GM12892 (cell line): ENCODE measurements around the gene PRLR.
A peak's percentile ranks its signal among the peaks of the same experiment; 100 is the strongest.

Source experiments
- DNase-seq: peaks from one replicate; pipeline ENCODE4 v3.0.0; 2011; ENCODE audit not compliant: insufficient read length
- FAIRE-seq: peaks from 2 replicates; lab custom pipeline; 2011; peaks lifted over from hg19 to GRCh38; lab: Jason Lieb, UNC
- POLR2A ChIP-seq: IDR thresholded peaks from 2 replicates; pipeline ENCODE4 v1.6.1; 2011; ENCODE audit warnings: low read depth, low read length, control low read depth
- POLR2AphosphoS5 ChIP-seq: IDR thresholded peaks from 2 replicates; pipeline ENCODE4 v1.6.1; 2011; ENCODE audit warnings: low read depth, low read length, control low read depth
- TAF1 ChIP-seq: IDR thresholded peaks from 2 replicates; pipeline ENCODE4 v1.6.1; 2011; ENCODE audit warnings: low read depth, mild to moderate bottlenecking, control low read depth, low read length, borderline replicate concordance

Gene PRLR

DNA sequence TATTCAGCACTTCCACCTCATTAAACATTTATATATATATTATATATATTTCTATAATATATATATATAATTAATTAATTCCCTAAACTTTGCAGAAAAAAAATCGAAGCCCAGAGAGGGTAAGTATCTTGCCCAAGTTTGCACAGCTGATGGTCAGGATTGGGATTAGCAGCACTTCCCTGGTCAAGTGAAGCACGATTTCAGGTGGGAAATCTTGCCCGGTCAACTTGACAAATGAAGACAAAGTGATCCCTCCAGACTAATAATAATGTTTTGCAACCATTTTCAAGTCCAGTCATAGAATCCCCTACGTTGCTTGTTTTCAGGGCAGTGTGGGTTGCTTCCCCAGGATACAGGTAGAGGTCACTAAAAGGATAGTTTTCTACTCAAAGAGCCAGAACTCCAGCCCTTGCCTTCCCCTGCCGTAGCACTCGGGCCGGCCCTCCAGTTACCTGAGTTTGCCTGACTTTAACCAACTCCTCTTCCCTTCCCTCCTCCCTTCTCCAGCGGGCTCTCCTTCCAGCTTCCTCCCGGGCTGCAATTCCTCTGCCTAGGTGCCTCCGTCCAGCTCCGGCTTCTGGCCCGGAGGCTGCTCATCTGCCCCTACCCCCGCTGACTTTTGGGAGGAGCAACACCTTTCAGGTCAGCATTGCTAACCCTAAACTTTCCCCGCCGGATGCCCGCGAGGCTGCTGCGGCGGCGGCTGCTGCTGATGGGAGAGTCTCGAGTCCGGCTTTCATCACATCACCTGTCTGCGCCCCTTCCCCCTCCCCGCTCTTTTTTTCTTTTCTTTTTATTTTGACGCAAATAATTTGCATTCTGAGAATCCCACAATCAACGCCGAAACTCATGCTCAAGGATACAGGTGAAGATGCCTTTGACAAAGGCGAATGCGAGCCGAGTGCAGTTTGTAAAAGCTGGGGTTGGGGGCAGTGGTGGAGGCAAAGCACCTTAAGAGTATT is 930 bp downstream of the PRLR start:
- peak; percentile 20 for DNase-seq
- no peak for FAIRE-seq
- no peak for TF ChIP-seq POLR2AphosphoS5
- TF ChIP-seq TAF1, result no peak
- no peak for TF ChIP-seq POLR2A

DNA sequence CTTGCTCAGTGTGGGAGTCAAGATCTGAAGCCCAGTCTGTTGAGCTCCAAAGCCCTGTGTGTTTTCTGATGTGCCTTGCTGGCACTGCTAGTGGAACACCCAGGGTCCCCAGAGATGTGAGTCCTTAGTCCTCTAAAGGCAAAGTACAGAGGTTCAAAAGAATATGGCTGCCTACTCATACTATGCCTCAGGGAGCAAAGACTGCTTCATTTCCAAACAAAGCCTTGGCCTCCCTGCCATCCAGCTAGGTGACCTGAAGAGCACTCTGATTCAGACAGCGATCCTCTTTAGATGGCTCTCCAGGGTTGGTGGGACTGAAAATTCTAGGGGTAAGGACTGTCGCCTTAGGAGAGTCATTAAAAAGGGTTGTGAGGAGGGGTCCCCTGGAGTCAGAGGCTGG is 2.0 kb downstream of the PRLR start:
- FAIRE-seq, result no peak
- no peak for DNase-seq
- no peak for TF ChIP-seq TAF1
- TF ChIP-seq POLR2A, result no peak
- TF ChIP-seq POLR2AphosphoS5, result no peak

- no peak for DNase-seq
- TF ChIP-seq TAF1 (no peak), POLR2AphosphoS5 (no peak), POLR2A (no peak)
- FAIRE-seq, result no peak
Observed at GRCh38 chr5:35227720-35228119, 2.6 kb downstream of the PRLR start.

DNA sequence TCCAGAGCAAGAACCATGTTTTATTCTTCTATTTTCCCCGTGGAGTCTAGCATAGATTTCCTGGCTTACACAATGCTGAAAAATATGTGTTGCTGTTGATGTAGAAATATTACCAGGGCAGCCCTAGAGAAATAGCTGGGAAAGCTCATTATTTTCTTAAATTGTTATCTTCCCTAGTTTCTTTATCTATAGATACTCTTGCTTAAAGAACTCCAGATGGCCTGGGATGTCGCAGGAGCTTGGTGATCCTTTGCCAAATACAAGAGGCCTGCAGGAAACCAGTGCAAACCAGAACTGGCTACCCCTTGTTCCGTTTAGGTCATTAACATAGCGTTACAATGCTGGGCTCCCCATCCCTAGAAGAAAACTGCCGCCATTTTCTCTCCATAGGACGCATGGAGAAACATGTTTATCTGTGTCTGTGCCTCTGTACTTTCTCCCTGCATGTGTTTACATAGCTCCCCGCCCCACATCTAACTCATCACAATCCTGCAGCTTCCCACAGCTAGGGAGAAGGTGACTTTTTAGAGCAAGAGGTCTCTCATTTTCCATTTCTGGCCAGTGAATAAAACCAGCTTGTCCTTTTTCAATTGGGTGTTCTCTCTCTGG is 6.4 kb downstream of the PRLR start:
- no peak for TF ChIP-seq TAF1
- no peak for TF ChIP-seq POLR2A
- no peak for TF ChIP-seq POLR2AphosphoS5
- DNase-seq, result no peak
- no peak for FAIRE-seq

- no peak for DNase-seq
- FAIRE-seq, result no peak
- TF ChIP-seq POLR2AphosphoS5 (no peak), TAF1 (no peak), POLR2A (no peak)
Observed at GRCh38 chr5:35220967-35221366, 9.3 kb downstream of the PRLR start.

DNA sequence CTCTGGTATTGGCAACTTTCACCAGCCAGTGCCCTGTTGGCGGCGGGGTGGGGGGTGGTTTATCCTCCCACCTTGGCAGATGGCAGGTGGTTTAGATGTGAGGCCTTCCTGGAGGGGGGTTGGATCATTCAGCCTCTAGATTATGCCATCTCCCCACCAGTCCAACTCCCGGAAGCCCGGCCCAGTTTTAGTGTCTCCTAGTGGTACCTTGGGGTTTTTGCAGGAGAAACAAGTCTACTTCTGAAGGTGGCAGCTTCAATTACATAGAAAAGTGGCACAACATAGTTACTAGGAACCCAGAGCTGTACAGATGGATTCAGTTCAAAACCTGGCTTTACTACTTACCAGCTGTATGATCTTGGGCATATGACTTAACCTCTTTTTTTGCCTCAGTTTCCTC is 11.3 kb downstream of the PRLR start:
- FAIRE-seq (no peak), DNase-seq (no peak)
- TF ChIP-seq POLR2AphosphoS5, result no peak

- no peak for FAIRE-seq
- DNase-seq, result no peak
- no peak for TF ChIP-seq TAF1
- TF ChIP-seq POLR2AphosphoS5, result no peak
- no peak for TF ChIP-seq POLR2A
Observed at GRCh38 chr5:35214051-35214450, 16.2 kb downstream of the PRLR start.

- no peak for DNase-seq
- TF ChIP-seq POLR2A, result no peak
- TF ChIP-seq POLR2AphosphoS5, result no peak
- TF ChIP-seq TAF1, result no peak
- FAIRE-seq, result no peak
Observed at GRCh38 chr5:35213608-35214007, 16.7 kb downstream of the PRLR start.

GRCh38 chr5:35212122-35212982 is 17.9 kb downstream of the PRLR start:
- DNase-seq (no peak), FAIRE-seq (no peak)
- no peak for TF ChIP-seq TAF1
- no peak for TF ChIP-seq POLR2A
- no peak for TF ChIP-seq POLR2AphosphoS5

- TF ChIP-seq TAF1 (no peak), POLR2AphosphoS5 (no peak), POLR2A (no peak)
- no peak for DNase-seq
- no peak for FAIRE-seq
Observed at GRCh38 chr5:35209862-35210261, 20.4 kb downstream of the PRLR start.

DNA sequence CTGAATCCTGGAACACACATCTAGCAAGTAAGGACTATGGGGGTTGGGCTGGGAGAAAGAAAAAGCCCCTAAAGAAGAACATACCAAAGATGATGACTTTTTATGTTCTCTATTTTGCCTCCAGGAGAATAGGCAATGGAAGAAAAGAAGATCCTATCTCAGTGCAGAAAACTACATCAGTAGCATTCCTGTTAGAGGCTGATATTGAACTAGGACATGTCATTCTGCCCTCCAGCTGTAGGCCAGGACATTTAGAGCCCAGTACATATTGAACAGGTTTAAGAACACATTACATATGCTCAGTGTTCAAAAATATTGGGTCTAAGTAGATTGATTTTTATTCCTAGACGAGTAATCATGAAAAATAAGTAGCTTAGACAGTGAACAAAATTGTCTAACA is 24.7 kb downstream of the PRLR start:
- DNase-seq (no peak), FAIRE-seq (no peak)
- TF ChIP-seq TAF1 (no peak), POLR2AphosphoS5 (no peak), POLR2A (no peak)

DNA sequence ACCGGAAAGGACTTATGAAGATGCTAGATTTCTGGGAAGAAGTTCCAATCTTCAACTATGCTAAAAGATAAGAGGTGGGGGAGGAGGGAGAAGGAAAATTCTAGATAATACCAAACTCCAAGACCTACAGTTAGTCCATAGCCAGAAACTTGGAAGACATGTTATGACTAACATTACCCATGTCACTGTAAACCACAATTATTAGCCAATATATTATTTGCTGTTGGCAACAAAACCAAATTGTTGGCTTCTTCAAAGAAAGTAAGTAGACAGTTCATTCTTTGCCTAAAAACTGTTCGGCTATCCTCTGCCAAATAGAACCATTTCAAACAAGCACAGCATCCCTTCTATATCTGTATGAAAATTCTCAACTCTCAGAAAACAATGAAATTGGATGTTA is 25.1 kb downstream of the PRLR start:
- FAIRE-seq, result no peak
- TF ChIP-seq TAF1, result no peak
- TF ChIP-seq POLR2A, result no peak
- TF ChIP-seq POLR2AphosphoS5, result no peak
- DNase-seq, result no peak

- FAIRE-seq (no peak), DNase-seq (no peak)
- TF ChIP-seq TAF1 (no peak), POLR2A (no peak), POLR2AphosphoS5 (no peak)
Observed at GRCh38 chr5:35203403-35203802, 26.9 kb downstream of the PRLR start.
